Keratinocyte (primary cell): ENCODE measurements around the gene TWSG1. TPM values are rescaled to one million over a fixed set of nuclear protein-coding genes. Genes with fewer than 3 reads are reported as not detected.

ENCODE experiments used
- DNase-seq: peaks from one replicate; pipeline ENCODE4 v3.0.0-alpha.2; 2011; ENCODE audit warnings: low read depth, missing footprints, low spot score
- FAIRE-seq: peaks from 2 replicates; lab custom pipeline; 2011; peaks lifted over from hg19 to GRCh38; lab: Jason Lieb, UNC
- H2AFZ ChIP-seq: 2 replicates; pipeline ENCODE4 v1.6.0; 2012; ENCODE audit warnings: low read length, control low read depth, inconsistent platforms; ENCODE audit not compliant: control insufficient read depth
- H3K27ac ChIP-seq: 2 replicates; pipeline ENCODE4 v1.5.1; 2011; ENCODE audit warnings: low read length; ENCODE audit not compliant: control insufficient read depth, insufficient read depth
- H3K27me3 ChIP-seq: 3 replicates; pipeline ENCODE4 v1.6.0; 2011; ENCODE audit warnings: low read length; ENCODE audit not compliant: control insufficient read depth, insufficient read depth; ENCODE audit errors: extremely low read depth
- H3K36me3 ChIP-seq, 2 experiments: 2 replicates in 1 of 2; 3 replicates in 1 of 2; pipeline ENCODE4 v1.5.1; 2011; ENCODE audit warnings: low read length in 2 of 2, mild to moderate bottlenecking in 1 of 2; ENCODE audit not compliant: control insufficient read depth in 2 of 2, insufficient read depth in 2 of 2; ENCODE audit errors: extremely low read depth in 1 of 2
- H3K4me1 ChIP-seq: 3 replicates; pipeline ENCODE4 v1.5.1; 2011; ENCODE audit warnings: low read length; ENCODE audit not compliant: control insufficient read depth, insufficient read depth; ENCODE audit errors: extremely low read depth
- H3K4me2 ChIP-seq: 3 replicates; pipeline ENCODE4 v1.6.0; 2011; ENCODE audit warnings: low read depth, low read length; ENCODE audit not compliant: control insufficient read depth, insufficient read depth; ENCODE audit errors: extremely low read depth
- H3K4me3 ChIP-seq, 3 experiments: fragments of 200-600 bp in 1 of 3; sonication (generic) in 1 of 3; 2 replicates in 2 of 3; 3 replicates in 1 of 3; pipeline ENCODE4 v1.5.1; 2011 to 2016; ENCODE audit warnings: low read length in 3 of 3, mild to moderate bottlenecking in 3 of 3, control low read depth in 2 of 3, inconsistent platforms in 1 of 3, low read depth in 1 of 3, mixed read lengths in 1 of 3, mixed run types in 1 of 3, moderate library complexity in 1 of 3; ENCODE audit not compliant: control insufficient read depth in 2 of 3, insufficient read depth in 2 of 3; ENCODE audit errors: extremely low read depth in 1 of 3
- H3K79me2 ChIP-seq: 2 replicates; pipeline ENCODE4 v1.6.0; 2012; ENCODE audit warnings: low read length; ENCODE audit not compliant: control insufficient read depth, insufficient read depth
- H3K9ac ChIP-seq: 3 replicates; pipeline ENCODE4 v1.6.0; 2011; ENCODE audit warnings: low read length; ENCODE audit not compliant: control insufficient read depth, insufficient read depth; ENCODE audit errors: extremely low read depth
- H3K9me1 ChIP-seq: 3 replicates; pipeline ENCODE4 v1.6.0; 2011; ENCODE audit warnings: low read length; ENCODE audit not compliant: control insufficient read depth, insufficient read depth; ENCODE audit errors: extremely low read depth
- H3K9me3 ChIP-seq: 2 replicates; pipeline ENCODE4 v1.5.1; 2012; ENCODE audit warnings: low read depth, low read length; ENCODE audit not compliant: control insufficient read depth
- H4K20me1 ChIP-seq: 3 replicates; pipeline ENCODE4 v1.6.0; 2011; ENCODE audit warnings: low read length; ENCODE audit not compliant: control insufficient read depth, insufficient read depth; ENCODE audit errors: extremely low read depth
- CTCF ChIP-seq, 3 experiments: IDR thresholded peaks in 1 of 3; conservative IDR thresholded peaks in 1 of 3; optimal IDR thresholded peaks in 1 of 3; 2 replicates in 2 of 3; 3 replicates in 1 of 3; pipeline versions ENCODE3 to v1.5.1; 2011; ENCODE audit warnings: low read length in 3 of 3, mild to moderate bottlenecking in 3 of 3, moderate library complexity in 2 of 3, control low read depth in 1 of 3, inconsistent platforms in 1 of 3; ENCODE audit not compliant: insufficient read depth in 2 of 3; ENCODE audit errors: extremely low read depth in 1 of 3
- EZH2 ChIP-seq: IDR thresholded peaks from one replicate; pipeline ENCODE4 v1.6.1; 2012; ENCODE audit warnings: inconsistent platforms, mild to moderate bottlenecking, low read length, moderate library complexity
- dilution Hi-C: fragments of 300-500 bp; cut with MboI; formaldehyde crosslinking; loops from one replicate; pipeline ENCODE4 v1.7.0; 2020; ENCODE audit warnings: low sequenced_read_pairs; ENCODE audit not compliant: extremely low pct_ligation_motif_present
- polyA plus RNA-seq, 5 experiments: library from polyadenylated mRNA; depleted of rRNA in 3 of 5; stranded (reverse) in 3 of 5; stranded (forward) in 1 of 5; unstranded in 1 of 5; fragments of >200 nt; gene quantifications; 1 replicate in 1 of 5; 2 replicates in 3 of 5; 3 replicates in 1 of 5; pipeline versions ENCODE4 v1.2.1 to v1.2.3, GENCODE V29; 2011 to 2012; ENCODE audit warnings: missing spikeins in 2 of 5, low read depth in 1 of 5, low replicate concordance in 1 of 5

The TWSG1 gene
- polyA plus RNA-seq, 1 donor (not counting 4 experiments of a cell fraction or from before 2014, with no cell fraction given) = 46.9 TPM

DNA sequence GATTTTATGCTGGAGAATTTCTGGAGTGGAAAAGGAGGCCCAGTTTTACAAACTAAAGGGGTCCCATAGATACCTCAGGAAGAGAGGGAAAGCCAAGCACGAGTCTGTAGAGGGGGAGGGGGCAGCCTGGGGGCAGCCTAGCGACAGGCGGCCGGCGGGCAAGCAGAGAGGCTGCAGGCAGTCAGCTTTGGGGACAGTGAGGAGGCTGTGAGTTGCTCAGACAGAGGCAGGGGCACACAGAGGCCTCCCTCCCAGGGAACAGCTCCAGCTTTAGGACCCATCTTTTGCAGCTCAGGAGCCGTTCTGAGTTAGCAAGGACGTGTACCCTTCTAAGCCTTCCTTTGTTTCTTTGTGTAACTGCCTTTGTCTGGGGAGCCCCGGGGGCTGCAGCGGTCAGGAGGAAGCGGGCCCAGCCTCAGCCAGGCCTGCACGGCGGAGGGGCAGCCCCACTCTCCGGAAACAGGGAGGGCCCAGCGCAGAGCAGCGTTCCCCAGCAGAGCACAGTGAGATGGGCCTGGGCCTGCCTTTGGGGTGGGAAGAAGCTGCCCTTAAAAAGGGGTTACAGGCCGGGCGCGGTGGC is 99.6 kb downstream of the TWSG1 start:
- H4K20me1 ChIP-seq = no peaks in the 10 kb centered on the region
- DNase-seq (no peak), FAIRE-seq (no peak)
- no peak overlapping the region for H3K9ac ChIP-seq
- no peak for TF ChIP-seq EZH2
- no peak for TF ChIP-seq CTCF (optimal IDR thresholded peaks at IDR 0.05 in 1 of 3, IDR thresholded peaks at IDR 0.05 in 1 of 3, conservative IDR thresholded peaks at IDR 0.05 in 1 of 3; ENCODE audit: extremely low read depth in 1 of 3, insufficient read depth in 2 of 3, low read length in 3 of 3)
- dilution Hi-C loops = no loop called here
- H3K79me2 ChIP-seq = no peaks in the 10 kb centered on the region
- no peak overlapping the region for H2AFZ ChIP-seq
- no peak overlapping the region for H3K4me3 ChIP-seq
- peaks cover 4% of the 10 kb centered on the region for H3K4me1 ChIP-seq
- H3K27me3 ChIP-seq = no peaks in the 10 kb centered on the region
- H3K9me3 ChIP-seq = no peaks in the 10 kb centered on the region
- no peak overlapping the region for H3K27ac ChIP-seq
- no peaks in the 10 kb centered on the region for H3K9me1 ChIP-seq
- H3K36me3 ChIP-seq = no peaks in the 10 kb centered on the region
- H3K4me2 ChIP-seq = no peak overlapping the region

GRCh38 chr18:9435041-9435440 is 100.5 kb downstream of the TWSG1 start:
- Histone ChIP-seq H3K36me3 (no peaks in the 10 kb centered on the region), H3K9me1 (no peaks in the 10 kb centered on the region), H3K9ac (no peak overlapping the region), H3K4me3 (no peak overlapping the region), H3K4me2 (no peak overlapping the region), H3K79me2 (no peaks in the 10 kb centered on the region), H3K27ac (no peak overlapping the region), H3K9me3 (no peaks in the 10 kb centered on the region), H3K4me1 (no peaks in the 10 kb centered on the region), H3K27me3 (no peaks in the 10 kb centered on the region), H4K20me1 (no peaks in the 10 kb centered on the region), H2AFZ (no peak overlapping the region)
- no peak for TF ChIP-seq CTCF (optimal IDR thresholded peaks at IDR 0.05 in 1 of 3, IDR thresholded peaks at IDR 0.05 in 1 of 3, conservative IDR thresholded peaks at IDR 0.05 in 1 of 3; ENCODE audit: extremely low read depth in 1 of 3, insufficient read depth in 2 of 3, low read length in 3 of 3)
- no peak for TF ChIP-seq EZH2
- FAIRE-seq (no peak), DNase-seq (no peak)
- dilution Hi-C loops = no loop called here
